ENCODE results near the gene PCDH9.

The PCDH9 gene

DNA sequence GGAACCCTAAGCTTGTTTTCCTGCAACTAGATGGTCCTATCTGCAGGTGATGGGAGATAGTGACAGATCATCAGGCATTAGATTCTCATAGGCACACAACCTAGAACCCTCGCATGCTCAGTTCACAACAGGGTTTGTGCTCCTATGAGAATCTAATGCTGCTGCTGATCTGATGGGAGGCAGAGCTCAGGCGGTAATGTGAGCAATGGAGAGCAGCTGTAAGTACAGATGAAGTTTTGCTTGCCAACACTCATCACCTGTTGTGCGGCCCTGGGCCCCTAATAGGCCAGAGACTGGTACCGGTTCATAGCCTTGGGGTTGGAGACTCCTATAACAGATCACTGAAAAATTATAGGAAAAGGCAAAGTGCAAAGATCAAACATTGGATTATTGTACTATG, 267.2 kb downstream of the PCDH9 start:
- no peak for DNase-seq

DNA sequence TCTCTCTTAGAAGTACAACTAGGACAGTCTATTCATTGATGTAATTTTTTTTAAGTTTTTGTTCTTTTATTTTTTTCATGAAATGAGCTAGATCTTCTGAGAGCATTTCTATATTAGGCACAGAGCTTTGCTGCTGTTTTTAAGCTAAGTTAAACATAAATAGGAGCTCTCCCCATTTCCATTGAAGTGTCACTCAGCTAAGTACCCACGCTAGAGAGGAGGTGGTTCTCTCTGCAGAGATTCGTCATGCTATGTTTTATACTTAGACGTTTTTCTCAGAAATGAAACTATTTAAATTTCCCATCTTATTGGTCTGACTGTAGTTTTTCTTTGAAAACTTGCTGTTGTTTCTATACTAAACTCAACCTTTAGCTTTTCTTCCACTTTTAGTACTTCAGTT, 271.5 kb downstream of the PCDH9 start:
- DNase-seq = no peak

- no peak for DNase-seq
These were observed 277.6 kb downstream of the PCDH9 start for GRCh38 chr13:66952507-66952906.

DNA sequence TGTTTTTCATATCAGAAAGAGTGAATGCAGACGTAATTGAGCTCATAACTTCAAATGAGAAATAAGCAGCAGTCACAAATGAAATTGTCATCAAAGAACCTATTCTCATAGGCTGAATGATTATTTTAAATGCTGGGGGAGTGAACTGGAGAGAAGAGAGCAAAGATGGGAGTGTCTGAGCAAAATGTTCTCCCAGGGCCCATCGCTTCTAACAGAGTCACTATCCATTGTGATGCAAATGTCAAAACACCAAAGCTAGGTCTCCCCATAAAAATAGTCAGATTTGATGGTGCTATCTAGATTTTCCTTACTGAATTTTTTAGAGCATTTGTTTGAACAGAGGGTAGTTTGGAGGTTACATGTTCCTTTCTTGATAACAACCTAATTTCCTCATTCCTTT, 278.7 kb downstream of the PCDH9 start:
- DNase-seq = no peak

DNA sequence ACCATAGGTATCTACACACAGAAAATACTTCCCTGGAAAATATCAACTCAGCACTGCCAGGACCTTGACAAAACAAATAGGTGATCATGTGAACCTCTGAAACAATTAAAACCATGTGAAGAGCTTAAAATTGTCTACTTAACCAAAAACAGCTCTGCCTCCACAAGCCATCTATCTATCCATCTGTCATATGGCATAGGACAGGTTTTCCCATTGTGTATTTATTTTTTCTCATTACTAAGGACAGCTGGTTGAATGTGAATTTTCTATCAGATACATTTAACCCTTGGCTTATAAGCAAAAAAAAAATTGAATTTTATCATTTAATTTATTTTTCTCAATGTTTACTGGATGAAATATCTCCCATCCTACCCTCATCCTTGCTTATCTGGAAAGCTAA, 279.5 kb downstream of the PCDH9 start:
- DNase-seq = no peak

DNA sequence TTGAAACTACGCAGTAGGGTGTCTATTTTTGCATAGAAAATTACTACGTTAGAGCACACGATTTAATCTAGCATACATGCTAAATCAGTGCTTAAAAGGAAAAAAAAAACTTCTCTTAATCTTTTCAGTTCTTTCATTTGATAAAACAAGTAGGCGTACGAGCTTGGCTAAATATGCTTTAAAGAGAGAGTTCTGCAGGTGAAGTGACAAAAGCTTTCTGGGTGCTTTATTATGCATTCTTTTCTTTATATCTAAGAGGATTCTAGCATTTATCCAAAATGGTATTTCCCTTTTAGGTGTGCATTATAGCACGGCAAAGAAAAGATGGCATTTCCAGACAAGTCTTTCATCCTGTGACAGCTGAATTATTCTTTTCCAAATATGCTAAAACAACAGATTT, 281.2 kb downstream of the PCDH9 start:
- DNase-seq = no peak

- DNase-seq = no peak
These were observed 286.6 kb downstream of the PCDH9 start for GRCh38 chr13:66943530-66943929.

- DNase-seq = no peak
These were observed 290.0 kb downstream of the PCDH9 start for GRCh38 chr13:66940113-66940512.

DNA sequence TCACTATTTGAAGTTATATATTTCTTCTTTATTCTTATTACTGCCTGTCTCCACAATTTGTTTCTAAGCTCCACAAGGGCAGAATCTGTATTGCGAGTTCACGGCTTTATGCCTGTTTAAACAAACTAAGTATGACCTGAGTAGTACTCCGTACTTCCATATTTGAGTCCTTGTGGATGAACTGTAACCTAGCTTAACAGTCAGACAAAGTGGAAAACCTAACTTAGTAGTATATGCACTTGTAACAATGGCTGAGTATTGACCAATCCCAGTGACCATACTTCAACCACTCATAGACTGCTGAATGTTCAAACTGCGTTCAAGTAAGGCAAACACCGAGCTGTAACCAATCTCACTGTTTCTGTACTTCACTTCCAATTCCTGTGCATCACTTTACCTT, 292.7 kb downstream of the PCDH9 start:
- no peak for DNase-seq

- DNase-seq = no peak
These were observed 296.1 kb downstream of the PCDH9 start for GRCh38 chr13:66933994-66934393.

- no peak for DNase-seq
These were observed 296.6 kb downstream of the PCDH9 start for GRCh38 chr13:66933527-66933926.

- no peak for DNase-seq
These were observed 302.6 kb downstream of the PCDH9 start for GRCh38 chr13:66927562-66927961.

- DNase-seq = no peak
These were observed 303.1 kb downstream of the PCDH9 start for GRCh38 chr13:66926851-66927524.

DNA sequence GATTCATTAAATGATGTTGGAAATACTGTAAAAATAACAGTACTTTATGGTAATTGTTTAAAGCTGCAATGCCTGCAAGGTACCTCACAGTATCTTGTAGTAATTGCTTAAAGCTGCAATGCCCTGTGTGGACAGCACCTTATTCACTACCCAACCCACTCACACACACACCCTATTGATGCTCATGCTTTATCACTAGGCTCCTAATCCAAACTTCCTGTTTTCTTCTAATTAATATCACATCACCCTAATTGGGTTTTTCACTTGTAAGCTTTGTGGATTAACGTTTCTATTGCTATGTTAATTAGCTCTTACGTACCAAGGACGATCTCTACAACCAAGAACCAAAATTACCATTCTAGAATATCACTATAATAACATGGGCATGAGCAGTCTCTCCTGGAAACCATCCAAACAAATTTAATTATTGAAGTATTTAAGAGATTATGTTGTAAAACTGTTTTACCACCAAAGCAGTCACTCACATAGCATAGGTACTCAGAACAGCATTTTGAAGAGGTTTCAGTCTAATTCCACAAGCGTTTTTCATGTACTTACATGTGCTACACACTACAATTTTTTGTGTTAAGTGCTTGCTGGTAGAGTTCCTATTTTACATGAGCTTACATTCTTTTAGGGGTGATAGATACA, 303.8 kb downstream of the PCDH9 start:
- no peak for DNase-seq

DNA sequence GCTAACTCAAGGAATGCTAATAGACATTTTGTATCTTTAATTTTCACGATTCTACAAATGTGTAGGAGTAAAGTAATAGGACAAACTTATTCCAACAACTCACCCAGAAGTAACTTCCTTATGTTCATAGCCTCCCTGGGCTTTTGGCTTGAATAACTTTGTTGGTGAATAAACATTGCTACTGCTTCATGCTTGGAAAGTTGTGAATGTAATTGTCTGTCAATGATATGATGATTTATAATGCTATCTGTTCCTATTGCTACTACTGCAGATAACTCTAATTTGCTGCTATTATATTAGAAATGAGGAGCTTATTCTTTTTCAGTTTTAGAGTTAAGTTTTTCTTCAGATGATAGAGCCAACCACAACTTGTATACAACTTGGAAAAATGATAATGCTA, 307.7 kb downstream of the PCDH9 start:
- no peak for DNase-seq

DNA sequence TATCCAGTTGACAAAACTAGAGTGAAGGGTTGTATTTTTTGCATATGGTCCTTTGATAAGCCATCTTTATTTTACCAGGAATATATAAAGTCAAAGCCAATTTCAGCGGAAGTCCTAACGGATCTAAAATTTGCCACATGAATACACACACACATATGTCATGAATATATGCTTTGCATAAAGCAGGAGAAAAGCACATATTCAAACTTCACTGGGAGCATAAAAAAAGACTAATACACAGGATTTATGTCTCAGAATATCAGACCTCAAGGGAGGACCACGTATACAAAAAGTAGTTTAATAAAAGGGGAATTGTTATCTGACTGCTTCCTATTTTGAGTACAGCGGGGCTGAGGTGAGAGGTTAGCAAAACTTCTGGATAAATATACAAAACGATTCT, 308.7 kb downstream of the PCDH9 start:
- DNase-seq = no peak

- no peak for DNase-seq
These were observed 314.4 kb downstream of the PCDH9 start for GRCh38 chr13:66915596-66916185.

DNA sequence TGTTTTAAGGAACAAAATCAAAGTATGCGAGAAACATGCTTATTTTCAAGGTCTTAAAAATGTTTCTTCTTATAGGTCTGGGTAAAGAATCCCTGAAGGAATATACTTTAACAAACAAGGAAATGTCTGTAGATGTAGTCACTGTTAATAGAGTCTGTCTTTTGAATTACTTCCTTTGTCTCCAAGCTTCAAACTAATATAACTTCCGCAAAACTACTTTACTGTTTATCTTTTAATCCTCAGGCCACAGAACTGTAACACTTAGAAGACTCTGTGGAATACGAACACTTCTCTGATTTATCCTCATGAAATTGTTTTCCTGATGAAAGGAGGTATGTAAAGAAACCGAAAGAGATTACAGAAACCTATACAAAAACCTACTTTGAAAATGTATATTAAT, 316.0 kb downstream of the PCDH9 start:
- DNase-seq = no peak

DNA sequence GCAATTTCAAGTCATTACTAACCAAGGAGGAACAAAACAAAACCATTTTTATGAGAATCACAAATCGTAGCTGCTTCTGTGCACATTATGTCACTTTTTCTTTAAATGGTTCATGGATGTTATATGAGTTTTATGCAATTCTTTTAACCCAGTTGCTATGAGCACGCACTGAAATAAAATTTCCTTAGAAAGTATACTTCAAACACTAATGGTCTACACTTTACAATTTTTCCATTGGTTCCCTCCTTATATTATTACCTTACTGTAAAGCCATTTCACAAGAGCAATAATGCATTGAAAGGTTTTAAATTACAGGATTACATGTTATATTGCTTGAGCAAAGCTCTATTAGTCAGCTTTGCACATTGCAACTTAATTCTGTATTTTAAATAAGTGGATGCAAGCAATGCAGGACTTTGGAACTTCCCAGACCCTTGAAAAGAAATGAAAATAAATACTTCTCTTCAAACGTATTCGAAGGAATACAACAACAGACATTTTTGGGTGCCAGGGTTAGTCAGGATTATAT, 318.7 kb downstream of the PCDH9 start:
- DNase-seq = no peak

DNA sequence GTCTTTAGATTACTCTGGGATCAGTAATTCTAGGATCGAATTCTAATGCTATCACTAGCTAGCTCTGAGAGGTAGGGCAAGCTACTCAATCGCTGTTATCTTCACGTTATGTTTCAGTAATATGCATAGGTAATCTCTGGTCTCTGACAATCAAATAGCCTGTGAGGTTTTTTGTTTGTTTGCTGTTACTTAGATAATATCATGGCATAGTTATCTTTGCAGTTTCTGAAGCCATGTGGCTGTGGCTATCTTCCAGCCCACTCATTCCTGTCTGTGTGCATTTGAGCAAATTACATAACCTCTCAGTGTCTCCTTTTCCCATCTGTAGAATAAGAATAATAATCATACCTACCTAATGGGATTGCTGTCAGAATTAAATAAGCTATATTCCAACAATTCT, 330.2 kb downstream of the PCDH9 start:
- no peak for DNase-seq

GRCh38 chr13:66896933-66897332, 333.2 kb downstream of the PCDH9 start:
- no peak for DNase-seq

DNA sequence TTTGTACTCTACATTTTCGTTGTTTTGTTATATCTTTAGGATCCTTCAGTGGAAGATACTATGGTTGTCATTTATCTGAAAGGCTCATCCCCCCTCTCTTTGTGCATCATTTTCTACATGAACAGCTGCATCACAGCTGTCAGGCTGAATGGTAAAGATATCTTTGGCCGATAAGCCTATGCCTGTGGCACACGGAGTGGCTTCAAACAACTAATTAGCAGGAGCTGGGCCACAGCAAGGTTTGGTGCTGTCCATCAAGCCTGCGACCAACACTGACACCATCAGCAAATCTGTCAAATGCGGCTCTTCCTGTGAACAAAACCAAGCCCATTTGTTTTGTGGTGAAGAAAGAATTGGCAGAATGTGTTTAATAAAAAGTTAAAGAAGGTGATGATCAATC, 334.4 kb downstream of the PCDH9 start:
- DNase-seq = no peak

GRCh38 chr13:66895320-66895719, 334.8 kb downstream of the PCDH9 start:
- no peak for DNase-seq

DNA sequence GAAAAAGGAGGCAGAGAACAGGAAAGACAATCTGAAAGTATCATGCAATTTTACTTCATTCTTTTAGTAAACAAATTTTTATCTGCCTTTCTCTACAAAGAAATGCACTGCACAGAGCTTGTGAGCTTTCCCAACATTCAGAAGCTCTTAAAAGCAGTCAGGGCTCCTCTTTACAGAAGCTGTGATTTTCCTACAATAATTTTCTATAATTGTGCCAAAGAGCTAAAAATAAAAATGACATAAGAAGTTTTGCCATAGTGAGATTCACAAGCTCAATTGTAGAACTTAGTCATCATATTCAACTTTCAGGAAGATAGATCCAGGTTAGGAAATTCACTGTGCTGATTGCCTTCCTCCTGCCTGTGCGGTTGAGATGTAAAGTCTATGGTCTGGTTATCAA, 341.4 kb downstream of the PCDH9 start:
- DNase-seq = no peak
